ENCODE results near the gene ADAP1. TPM values are rescaled to one million over a fixed set of nuclear protein-coding genes. Genes with fewer than 3 reads are reported as not detected.
A peak's percentile ranks its signal among the peaks of the same experiment; 100 is the strongest.

Gene ADAP1
- total and polyA plus RNA-seq, 9 donors = 2.0 to 6.1 (median 3.3) TPM

GRCh38 chr7:974172-974571, 19.7 kb upstream of the ADAP1 start:
- no peaks in the 10 kb centered on the region for H3K9me3 ChIP-seq (replicated peaks; ENCODE audit: control insufficient read depth, low read depth, low read length)
- no peaks in the 10 kb centered on the region for H3K27me3 ChIP-seq (ENCODE audit: control insufficient read depth, insufficient read depth, low read length)
- peaks cover 16% of the 10 kb centered on the region for H3K4me1 ChIP-seq (ENCODE audit: control insufficient read depth, insufficient read depth, low read length)
- no peak for DNase-seq
- whole genome bisulfite sequencing (ENCODE audit: insufficient coverage) = 33% methylated on average over 1 of the region's 7 CpGs
- H3K4me3 ChIP-seq (ENCODE audit: low read length) = peak overlapping the region; percentile 85
- peaks cover 30% of the 10 kb centered on the region for H3K36me3 ChIP-seq (ENCODE audit: control insufficient read depth, insufficient read depth, low read length)
- H3K27ac ChIP-seq (ENCODE audit: low read length) = no peak overlapping the region

- Histone ChIP-seq H3K27me3 (ENCODE audit: control insufficient read depth, insufficient read depth, low read length) (no peaks in the 10 kb centered on the region), H3K27ac (ENCODE audit: low read length) (no peak overlapping the region), H3K4me1 (ENCODE audit: control insufficient read depth, insufficient read depth, low read length) (peaks cover 18% of the 10 kb centered on the region), H3K36me3 (ENCODE audit: control insufficient read depth, insufficient read depth, low read length) (peaks cover 38% of the 10 kb centered on the region), H3K9me3 (replicated peaks; ENCODE audit: control insufficient read depth, low read depth, low read length) (no peaks in the 10 kb centered on the region), H3K4me3 (ENCODE audit: low read length) (no peak overlapping the region)
- DNase-seq = no peak
- WGBS (ENCODE audit: insufficient coverage) = 88% methylated on average over 6 of the region's 9 CpGs
These were observed 18.8 kb upstream of the ADAP1 start for GRCh38 chr7:973312-973711.

- Histone ChIP-seq H3K27ac (ENCODE audit: low read length) (no peak overlapping the region), H3K9me3 (replicated peaks; ENCODE audit: control insufficient read depth, low read depth, low read length) (no peaks in the 10 kb centered on the region), H3K4me1 (ENCODE audit: control insufficient read depth, insufficient read depth, low read length) (peaks cover 24% of the 10 kb centered on the region), H3K4me3 (ENCODE audit: low read length) (no peak overlapping the region), H3K36me3 (ENCODE audit: control insufficient read depth, insufficient read depth, low read length) (peaks cover 43% of the 10 kb centered on the region), H3K27me3 (ENCODE audit: control insufficient read depth, insufficient read depth, low read length) (no peaks in the 10 kb centered on the region)
- 88% methylated on average over 6 of the region's 10 CpGs for WGBS (ENCODE audit: insufficient coverage)
- DNase-seq = no peak
These were observed 18.3 kb upstream of the ADAP1 start for GRCh38 chr7:972676-973309.

- H3K4me1 ChIP-seq (ENCODE audit: control insufficient read depth, insufficient read depth, low read length) = peaks cover 26% of the 10 kb centered on the region
- 89% methylated on average over 5 of the region's 12 CpGs for WGBS (ENCODE audit: insufficient coverage)
- no peaks in the 10 kb centered on the region for H3K27me3 ChIP-seq (ENCODE audit: control insufficient read depth, insufficient read depth, low read length)
- no peak overlapping the region for H3K4me3 ChIP-seq (ENCODE audit: low read length)
- H3K36me3 ChIP-seq (ENCODE audit: control insufficient read depth, insufficient read depth, low read length) = peaks cover 50% of the 10 kb centered on the region
- DNase-seq = no peak
- H3K27ac ChIP-seq (ENCODE audit: low read length) = no peak overlapping the region
- H3K9me3 ChIP-seq (replicated peaks; ENCODE audit: control insufficient read depth, low read depth, low read length) = no peaks in the 10 kb centered on the region
These were observed 17.6 kb upstream of the ADAP1 start for GRCh38 chr7:972110-972509.

- Histone ChIP-seq H3K4me1 (ENCODE audit: control insufficient read depth, insufficient read depth, low read length) (peaks cover 24% of the 10 kb centered on the region), H3K27me3 (ENCODE audit: control insufficient read depth, insufficient read depth, low read length) (no peaks in the 10 kb centered on the region), H3K36me3 (ENCODE audit: control insufficient read depth, insufficient read depth, low read length) (peaks cover 55% of the 10 kb centered on the region), H3K4me3 (ENCODE audit: low read length) (no peak overlapping the region), H3K9me3 (replicated peaks; ENCODE audit: control insufficient read depth, low read depth, low read length) (no peaks in the 10 kb centered on the region), H3K27ac (ENCODE audit: low read length) (no peak overlapping the region)
- no peak for DNase-seq
- 65% methylated on average over 6 of the region's 6 CpGs for WGBS (ENCODE audit: insufficient coverage)
These were observed 16.3 kb upstream of the ADAP1 start for GRCh38 chr7:970744-971143.

GRCh38 chr7:969403-969802, 14.9 kb upstream of the ADAP1 start:
- no peaks in the 10 kb centered on the region for H3K9me3 ChIP-seq (replicated peaks; ENCODE audit: control insufficient read depth, low read depth, low read length)
- peaks cover 55% of the 10 kb centered on the region for H3K36me3 ChIP-seq (ENCODE audit: control insufficient read depth, insufficient read depth, low read length)
- no peaks in the 10 kb centered on the region for H3K27me3 ChIP-seq (ENCODE audit: control insufficient read depth, insufficient read depth, low read length)
- H3K4me1 ChIP-seq (ENCODE audit: control insufficient read depth, insufficient read depth, low read length) = peaks cover 33% of the 10 kb centered on the region
- WGBS (ENCODE audit: insufficient coverage) = 95% methylated on average over 5 of the region's 11 CpGs
- H3K4me3 ChIP-seq (ENCODE audit: low read length) = no peak overlapping the region
- DNase-seq = no peak
- no peak overlapping the region for H3K27ac ChIP-seq (ENCODE audit: low read length)

GRCh38 chr7:968205-969105, 14.0 kb upstream of the ADAP1 start:
- 92% methylated on average over 16 of the region's 24 CpGs for WGBS (ENCODE audit: insufficient coverage)

GRCh38 chr7:967361-968082, 13.0 kb upstream of the ADAP1 start:
- no peak for DNase-seq
- 81% methylated on average over 38 of the region's 39 CpGs for WGBS (ENCODE audit: insufficient coverage)
- Histone ChIP-seq H3K4me3 (ENCODE audit: low read length) (no peak overlapping the region), H3K9me3 (replicated peaks; ENCODE audit: control insufficient read depth, low read depth, low read length) (no peaks in the 10 kb centered on the region), H3K4me1 (ENCODE audit: control insufficient read depth, insufficient read depth, low read length) (peaks cover 33% of the 10 kb centered on the region), H3K27me3 (ENCODE audit: control insufficient read depth, insufficient read depth, low read length) (peaks cover 6% of the 10 kb centered on the region), H3K36me3 (ENCODE audit: control insufficient read depth, insufficient read depth, low read length) (peaks cover 50% of the 10 kb centered on the region), H3K27ac (ENCODE audit: low read length) (no peak overlapping the region)

More at GRCh38 chr7:968205-969105, 14.0 kb upstream of the ADAP1 start:
- Histone ChIP-seq H3K27me3 (ENCODE audit: control insufficient read depth, insufficient read depth, low read length) (peaks cover under 1% of the 10 kb centered on the region), H3K9me3 (replicated peaks; ENCODE audit: control insufficient read depth, low read depth, low read length) (no peaks in the 10 kb centered on the region), H3K27ac (ENCODE audit: low read length) (no peak overlapping the region), H3K36me3 (ENCODE audit: control insufficient read depth, insufficient read depth, low read length) (peaks cover 55% of the 10 kb centered on the region), H3K4me1 (ENCODE audit: control insufficient read depth, insufficient read depth, low read length) (peaks cover 34% of the 10 kb centered on the region), H3K4me3 (ENCODE audit: low read length) (no peak overlapping the region)
- no peak for DNase-seq

GRCh38 chr7:966291-967069, 12.0 kb upstream of the ADAP1 start:
- no peak for DNase-seq
- Histone ChIP-seq H3K36me3 (ENCODE audit: control insufficient read depth, insufficient read depth, low read length) (peaks cover 42% of the 10 kb centered on the region), H3K4me1 (ENCODE audit: control insufficient read depth, insufficient read depth, low read length) (peaks cover 33% of the 10 kb centered on the region), H3K27me3 (ENCODE audit: control insufficient read depth, insufficient read depth, low read length) (peaks cover 8% of the 10 kb centered on the region), H3K4me3 (ENCODE audit: low read length) (no peak overlapping the region), H3K9me3 (replicated peaks; ENCODE audit: control insufficient read depth, low read depth, low read length) (no peaks in the 10 kb centered on the region), H3K27ac (ENCODE audit: low read length) (no peak overlapping the region)
- WGBS (ENCODE audit: insufficient coverage) = 73% methylated on average over 17 of the region's 22 CpGs

Measured in muscle of leg (tissue), 11 donors.